NCI-H2196 (cell line): Measurements from ENCODE around the gene SLC19A1.
"Not testable (repeated sequence)": the region's sequence is repeated elsewhere in the genome, so short reads cannot be mapped to it uniquely, and the experiment has no call there.

Experiments used
- DNase-seq: peaks from one replicate; lab custom pipeline; 2025; ENCODE audit not compliant: unreplicated experiment; lab: John Stamatoyannopoulos, UW

Gene SLC19A1

GRCh38 chr21:45534636-45535331, 7.5 kb downstream of the SLC19A1 start:
- no peak for DNase-seq

GRCh38 chr21:45533846-45534635, 8.2 kb downstream of the SLC19A1 start:
- DNase-seq = no peak

DNA sequence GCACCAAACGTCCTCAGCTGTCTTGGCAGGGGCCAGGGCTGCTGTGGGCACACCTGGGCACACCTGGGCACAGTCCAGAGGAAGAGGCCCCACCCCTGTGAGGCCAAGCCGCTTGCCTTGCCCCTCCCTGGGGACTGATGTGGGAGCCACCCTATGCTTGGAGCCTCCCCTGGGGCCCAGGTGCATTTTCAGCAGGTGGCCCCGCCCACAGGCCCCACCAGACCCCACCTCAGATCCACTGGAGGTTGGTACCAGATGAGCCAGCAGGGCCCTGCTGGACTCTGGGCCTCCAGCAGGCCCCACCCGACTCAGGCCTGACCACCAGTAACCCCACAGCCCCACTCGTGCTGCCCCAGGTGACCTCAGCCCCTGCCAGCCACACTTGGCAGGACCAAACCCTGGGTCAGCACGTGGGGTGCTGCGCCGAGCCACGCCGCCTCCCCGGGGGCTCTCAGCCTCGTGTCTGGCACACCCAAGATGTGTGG, 8.8 kb downstream of the SLC19A1 start:
- no peak for DNase-seq

- DNase-seq = no peak
Measured at GRCh38 chr21:45532826-45533360, 9.3 kb downstream of the SLC19A1 start.

GRCh38 chr21:45531393-45532215, 10.6 kb downstream of the SLC19A1 start:
- no peak for DNase-seq

GRCh38 chr21:45531114-45531392, 11.2 kb downstream of the SLC19A1 start:
- DNase-seq = not testable (repeated sequence)

DNA sequence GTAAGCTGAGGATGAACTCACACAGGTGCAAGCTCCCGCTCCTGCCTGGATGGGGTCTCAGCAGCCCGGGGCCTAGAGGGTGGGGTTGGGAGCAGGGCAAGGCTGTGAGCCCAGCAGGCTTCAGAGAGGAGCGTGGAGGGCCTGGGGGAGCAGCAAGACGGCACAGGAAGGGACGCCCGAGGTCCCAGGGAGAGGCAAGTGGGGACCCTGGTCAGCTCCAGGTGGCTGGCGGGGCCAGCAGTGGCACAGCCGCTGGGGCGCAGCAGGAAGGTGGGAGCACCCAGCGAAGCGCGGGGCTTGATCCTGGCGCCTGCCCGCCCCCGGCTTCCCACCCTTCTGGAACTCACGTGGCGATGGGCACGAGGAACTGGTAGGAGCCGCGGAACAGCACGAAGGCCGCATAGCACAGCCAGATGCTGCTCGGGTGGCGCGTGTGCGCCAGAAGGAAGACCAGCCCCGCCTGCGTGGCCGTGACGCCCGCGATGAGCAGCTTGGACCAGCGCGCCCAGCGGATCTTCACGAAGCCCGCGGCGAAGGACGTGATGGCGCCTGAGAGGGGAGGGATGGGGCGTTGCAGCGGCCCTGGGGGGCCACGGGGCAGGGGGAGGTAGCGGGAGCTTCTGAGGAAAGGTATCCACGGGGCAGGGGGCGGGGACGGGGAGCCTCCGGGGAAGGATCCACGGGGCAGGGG, 11.7 kb downstream of the SLC19A1 start:
- no peak for DNase-seq

- DNase-seq = no peak
Measured at GRCh38 chr21:45529785-45530422, 12.3 kb downstream of the SLC19A1 start.

GRCh38 chr21:45528981-45529784, 13.1 kb downstream of the SLC19A1 start:
- DNase-seq = no peak

DNA sequence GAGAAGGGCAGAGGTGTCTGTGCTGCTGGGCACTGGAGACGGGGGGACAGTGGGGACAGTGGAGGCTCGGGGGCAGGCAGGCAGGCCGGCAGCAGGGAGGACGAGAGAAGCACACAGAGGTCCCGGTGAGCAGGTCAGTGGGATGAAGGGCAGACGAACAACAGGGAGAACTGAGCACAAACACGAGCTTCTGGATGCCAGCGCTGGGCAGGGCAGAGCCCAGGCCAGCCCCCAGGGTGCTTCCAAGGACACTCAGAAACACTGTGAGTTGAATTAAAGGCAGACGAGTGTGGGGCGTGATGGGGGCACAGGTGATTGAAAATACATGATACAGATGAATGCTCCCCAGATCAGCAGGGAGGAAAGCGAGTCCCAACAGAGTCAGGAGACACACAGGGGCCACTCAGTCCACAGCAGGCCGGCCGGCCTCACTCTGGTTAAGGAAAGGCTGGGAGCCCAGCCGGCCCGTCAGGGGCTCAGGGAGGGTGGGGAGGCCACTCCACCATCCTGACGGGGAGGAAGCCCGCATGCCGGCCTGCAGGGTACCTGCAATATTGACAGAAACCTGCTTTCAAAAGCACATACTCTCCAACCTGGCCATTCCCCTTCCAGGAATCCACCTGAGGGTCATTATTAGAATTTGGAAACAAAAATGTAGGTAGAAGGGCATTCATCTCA, 14.1 kb downstream of the SLC19A1 start:
- no peak for DNase-seq

- DNase-seq = not testable (repeated sequence)
Measured at GRCh38 chr21:45527151-45527999, 14.9 kb downstream of the SLC19A1 start.

DNA sequence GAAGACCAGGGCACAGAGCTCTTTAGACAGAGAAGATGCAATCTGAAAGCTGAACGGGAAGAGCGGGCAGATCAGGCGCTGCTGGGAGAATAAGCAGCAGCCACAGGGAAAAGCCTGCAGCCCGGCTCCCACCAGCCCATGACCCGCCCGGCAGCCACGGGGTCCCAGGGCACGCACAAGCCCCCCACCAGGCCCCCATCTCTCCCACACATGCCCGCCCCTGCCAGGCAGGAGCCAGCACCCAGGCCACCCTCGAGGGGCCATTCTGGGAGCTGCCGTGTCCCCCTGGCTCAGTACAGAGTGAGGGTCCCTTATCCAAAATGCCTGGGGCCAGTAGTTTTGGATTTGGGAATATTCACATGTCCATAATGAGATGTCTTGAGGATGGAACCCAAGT, 16.3 kb downstream of the SLC19A1 start:
- DNase-seq = no peak

- no peak for DNase-seq
Measured at GRCh38 chr21:45525153-45525909, 16.9 kb downstream of the SLC19A1 start.

GRCh38 chr21:45524756-45525152, 17.5 kb downstream of the SLC19A1 start:
- DNase-seq = no peak

DNA sequence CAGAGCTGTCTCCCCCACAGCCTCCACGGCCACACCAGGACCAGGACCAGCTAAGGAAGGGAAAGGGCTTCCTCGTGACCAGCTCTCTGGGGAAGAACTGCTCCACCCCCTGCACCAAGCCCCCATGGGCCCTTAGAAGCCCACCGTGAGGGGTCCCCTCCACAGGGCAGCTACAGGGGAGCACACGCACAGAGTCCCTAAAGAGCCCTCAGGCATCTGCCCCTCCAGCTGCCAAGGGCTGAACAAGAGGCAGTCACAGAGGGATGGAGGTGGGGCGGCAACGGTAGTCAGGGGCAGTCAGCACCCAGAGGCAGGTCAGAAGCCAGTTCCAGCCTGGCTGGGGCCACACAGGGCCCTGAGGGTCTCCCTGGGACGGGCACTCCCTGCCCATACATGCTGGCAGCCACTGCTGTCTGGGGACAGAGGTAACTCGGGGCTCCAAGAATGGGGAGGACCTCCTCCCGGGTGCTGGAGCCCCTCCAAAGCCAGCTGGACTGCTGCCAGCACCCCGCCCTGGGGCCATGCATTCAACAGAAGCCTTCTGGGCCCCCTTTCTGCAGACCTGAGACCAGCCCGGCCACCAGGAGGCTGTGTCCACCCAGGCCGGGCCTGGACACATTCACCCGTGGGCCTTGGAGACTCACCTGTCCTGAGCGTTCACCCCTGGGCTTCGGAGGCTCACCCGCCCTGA, 18.7 kb downstream of the SLC19A1 start:
- DNase-seq = no peak

DNA sequence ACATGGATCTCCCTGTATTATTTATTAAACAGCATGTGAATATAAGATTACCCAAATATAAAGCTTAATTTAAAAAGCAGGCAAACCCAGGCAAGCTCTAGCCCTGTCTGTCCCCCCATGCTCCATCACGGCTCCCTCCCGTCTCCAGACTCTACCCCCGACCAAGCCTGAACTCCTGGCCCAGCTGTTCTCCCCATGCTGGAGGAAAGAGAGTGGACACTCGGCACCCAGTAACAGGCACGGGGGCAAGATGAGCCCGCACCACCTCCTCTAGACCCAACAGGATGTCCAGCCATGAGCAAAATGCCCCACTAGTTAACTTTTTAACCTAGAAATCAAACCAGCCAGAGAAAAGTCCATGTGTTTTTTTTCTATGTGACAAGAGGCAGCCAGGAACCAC, 19.3 kb downstream of the SLC19A1 start:
- no peak for DNase-seq

DNA sequence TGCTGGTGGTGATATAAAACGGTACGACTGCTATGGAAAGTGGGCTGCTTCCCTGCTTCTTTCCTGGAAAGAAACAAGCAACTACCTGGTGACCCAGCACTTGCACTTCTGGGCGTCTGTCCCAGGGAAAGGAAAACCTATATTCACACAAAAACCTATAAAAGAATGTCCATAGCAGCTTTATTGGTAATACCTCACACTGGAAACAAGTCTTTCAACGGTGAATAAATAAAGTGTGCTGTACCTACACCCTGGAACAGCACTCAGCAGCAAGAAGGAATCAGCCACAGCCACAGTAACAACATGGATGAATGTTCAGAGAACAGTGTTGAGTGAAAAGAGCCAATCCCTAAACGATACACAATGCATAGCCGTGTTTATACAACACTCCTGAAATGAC, 19.9 kb downstream of the SLC19A1 start:
- DNase-seq = no peak
